GM19239 (cell line): ENCODE results near the gene KIF18A.
A peak's percentile ranks its signal among the peaks of the same experiment; 100 is the strongest.
"Not testable (repeated sequence)": the region's sequence is repeated elsewhere in the genome, so short reads cannot be mapped to it uniquely, and the experiment has no call there.

Source experiments
- DNase-seq: peaks from one replicate; pipeline ENCODE4 v3.0.0; 2011; ENCODE audit warnings: low spot score; ENCODE audit not compliant: insufficient read length
- FAIRE-seq: peaks from 2 replicates; lab custom pipeline; 2011; peaks lifted over from hg19 to GRCh38; lab: Jason Lieb, UNC

KIF18A gene

GRCh38 chr11:28107750-28108618 is at the start of gene KIF18A, which contains the start of gene METTL15:
TSS of gene KIF18A (minus strand) at chr11:28108156. CDS start at chr11:28097947, 10,209 bp downstream.
TSS of gene METTL15 (plus strand) at chr11:28108388. CDS start at chr11:28113335, 4,947 bp downstream.
- FAIRE-seq (peak; percentile 98), DNase-seq (peak; percentile 40)

- DNase-seq (no peak), FAIRE-seq (no peak)
Measured at GRCh38 chr11:28153586-28153985, 45.6 kb upstream of the KIF18A start.

GRCh38 chr11:28152743-28153142 is 44.8 kb upstream of the KIF18A start:
- DNase-seq (no peak), FAIRE-seq (no peak)

- FAIRE-seq (no peak), DNase-seq (no peak)
Measured at GRCh38 chr11:28146123-28146751, 38.3 kb upstream of the KIF18A start.

- FAIRE-seq = no peak
- DNase-seq = no peak
Measured at GRCh38 chr11:28144808-28145207, 36.9 kb upstream of the KIF18A start.

- no peak for FAIRE-seq
Measured at GRCh38 chr11:28142724-28143123, 34.8 kb upstream of the KIF18A start.

GRCh38 chr11:28140689-28141455 is 32.9 kb upstream of the KIF18A start:
- no peak for FAIRE-seq
- DNase-seq = no peak

More at GRCh38 chr11:28142724-28143123, 34.8 kb upstream of the KIF18A start:
- DNase-seq = no peak

- DNase-seq (no peak), FAIRE-seq (no peak)
Measured at GRCh38 chr11:28139841-28140415, 32.0 kb upstream of the KIF18A start.

GRCh38 chr11:28137832-28138231 is 29.9 kb upstream of the KIF18A start:
- FAIRE-seq = no peak
- no peak for DNase-seq

GRCh38 chr11:28137366-28137765 is 29.4 kb upstream of the KIF18A start:
- no peak for DNase-seq
- FAIRE-seq = no peak

- not testable (repeated sequence) for FAIRE-seq, DNase-seq
Measured at GRCh38 chr11:28136157-28136556, 28.2 kb upstream of the KIF18A start.

GRCh38 chr11:28133146-28133545 is 25.2 kb upstream of the KIF18A start:
- DNase-seq (no peak), FAIRE-seq (no peak)

- DNase-seq (no peak), FAIRE-seq (no peak)
Measured at GRCh38 chr11:28132548-28132947, 24.6 kb upstream of the KIF18A start.

GRCh38 chr11:28123151-28123581 is 15.2 kb upstream of the KIF18A start:
- no peak for FAIRE-seq
- DNase-seq = no peak

GRCh38 chr11:28117712-28118111 is 9.8 kb upstream of the KIF18A start:
- DNase-seq (no peak), FAIRE-seq (no peak)

GRCh38 chr11:28114731-28115130 is 6.8 kb upstream of the KIF18A start:
- no peak for DNase-seq
- FAIRE-seq = no peak

GRCh38 chr11:28114116-28114515 is 6.2 kb upstream of the KIF18A start:
- DNase-seq = no peak
- FAIRE-seq = no peak

GRCh38 chr11:28110821-28111200 is 2.9 kb upstream of the KIF18A start:
- no peak for DNase-seq

GRCh38 chr11:28110108-28110820 is 2.3 kb upstream of the KIF18A start:
- no peak for FAIRE-seq
- peak; percentile 17 for DNase-seq

More at GRCh38 chr11:28110821-28111200, 2.9 kb upstream of the KIF18A start:
- no peak for FAIRE-seq

GRCh38 chr11:28108958-28109357 is 1.0 kb upstream of the KIF18A start:
- DNase-seq (no peak), FAIRE-seq (no peak)
